ENCODE measurements around the gene ZBTB4.

GRCh38 chr17:7443499-7444485 is 35.6 kb downstream of the ZBTB4 start:
- TF ChIP-seq YY1 (IDR thresholded peaks at IDR 0.05; ENCODE audit: low read depth) (no peak), MAX (IDR thresholded peaks at IDR 0.05) (no peak), REST (IDR thresholded peaks at IDR 0.05; ENCODE audit: low read depth) (no peak), EP300 (IDR thresholded peaks at IDR 0.05; ENCODE audit: borderline replicate concordance) (no peak), RAD21 (IDR thresholded peaks at IDR 0.05; ENCODE audit: low read depth) (no peak), TAF1 (IDR thresholded peaks at IDR 0.05; ENCODE audit: low read depth) (no peak), TEAD4 (IDR thresholded peaks at IDR 0.05) (no peak), EGR1 (IDR thresholded peaks at IDR 0.05) (no peak), FOXM1 (IDR thresholded peaks at IDR 0.05; ENCODE audit: borderline replicate concordance, low read depth) (no peak), TCF12 (IDR thresholded peaks at IDR 0.05; ENCODE audit: low read depth) (no peak), CEBPB (IDR thresholded peaks at IDR 0.05) (no peak), ZBTB7A (IDR thresholded peaks at IDR 0.05; ENCODE audit: low read depth) (no peak)
